ENCODE data around the gene LPP. TPM values are rescaled to one million over a fixed set of nuclear protein-coding genes. Genes with fewer than 3 reads are reported as not detected.

The LPP gene
- total RNA-seq, 1 donor from 2014 or later: 184 TPM

DNA sequence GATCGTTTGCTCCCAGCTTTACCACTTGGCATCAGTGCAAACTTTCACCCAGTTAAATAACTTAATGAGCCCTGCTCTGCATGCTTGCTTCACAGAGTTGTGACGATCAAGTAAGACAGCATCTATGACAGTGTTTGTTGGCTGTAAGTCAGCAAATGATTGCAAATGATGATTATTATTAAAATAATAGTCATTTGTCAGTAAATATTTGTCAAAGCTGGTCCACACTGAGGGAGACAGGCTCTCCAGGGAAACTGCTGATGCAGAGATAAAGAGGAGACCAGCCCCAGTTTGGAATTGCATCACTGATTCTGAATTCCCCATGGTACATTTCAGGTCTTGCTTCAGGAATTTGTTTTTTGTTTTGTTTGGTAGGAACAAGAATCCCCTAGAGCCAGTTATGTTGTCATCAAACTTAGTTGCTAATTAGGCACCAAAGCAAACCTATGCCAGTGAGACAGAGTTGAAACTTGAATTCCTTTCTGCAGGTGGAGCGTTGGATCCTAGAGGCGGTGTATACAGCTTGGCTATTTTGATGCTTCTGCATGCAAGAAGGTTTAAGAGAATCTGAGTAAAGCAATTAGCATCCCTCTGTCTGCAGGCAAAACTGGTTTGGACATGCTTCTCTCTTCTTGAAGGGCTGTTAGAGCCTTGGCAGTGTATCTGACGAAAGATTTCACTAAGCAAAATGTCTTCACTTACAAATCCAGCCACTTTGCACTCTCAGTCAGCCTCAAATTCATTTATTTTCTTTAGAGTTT lies 679.2 kb downstream of the LPP start:
- Mint-ChIP-seq H3K27ac (ENCODE audit: unreplicated experiment) (no peak overlapping the region), H3K36me3 (ENCODE audit: unreplicated experiment) (no peaks in the 10 kb centered on the region), H3K4me3 (ENCODE audit: unreplicated experiment) (no peak overlapping the region), H3K9me3 (ENCODE audit: unreplicated experiment) (no peaks in the 10 kb centered on the region), H3K27me3 (ENCODE audit: unreplicated experiment) (no peaks in the 10 kb centered on the region), H3K4me1 (ENCODE audit: unreplicated experiment) (peaks cover 33% of the 10 kb centered on the region)
- TF ChIP-seq, protein P1, sequence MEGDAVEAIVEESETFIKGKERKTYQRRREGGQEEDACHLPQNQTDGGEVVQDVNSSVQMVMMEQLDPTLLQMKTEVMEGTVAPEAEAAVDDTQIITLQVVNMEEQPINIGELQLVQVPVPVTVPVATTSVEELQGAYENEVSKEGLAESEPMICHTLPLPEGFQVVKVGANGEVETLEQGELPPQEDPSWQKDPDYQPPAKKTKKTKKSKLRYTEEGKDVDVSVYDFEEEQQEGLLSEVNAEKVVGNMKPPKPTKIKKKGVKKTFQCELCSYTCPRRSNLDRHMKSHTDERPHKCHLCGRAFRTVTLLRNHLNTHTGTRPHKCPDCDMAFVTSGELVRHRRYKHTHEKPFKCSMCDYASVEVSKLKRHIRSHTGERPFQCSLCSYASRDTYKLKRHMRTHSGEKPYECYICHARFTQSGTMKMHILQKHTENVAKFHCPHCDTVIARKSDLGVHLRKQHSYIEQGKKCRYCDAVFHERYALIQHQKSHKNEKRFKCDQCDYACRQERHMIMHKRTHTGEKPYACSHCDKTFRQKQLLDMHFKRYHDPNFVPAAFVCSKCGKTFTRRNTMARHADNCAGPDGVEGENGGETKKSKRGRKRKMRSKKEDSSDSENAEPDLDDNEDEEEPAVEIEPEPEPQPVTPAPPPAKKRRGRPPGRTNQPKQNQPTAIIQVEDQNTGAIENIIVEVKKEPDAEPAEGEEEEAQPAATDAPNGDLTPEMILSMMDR (IDR thresholded peaks at IDR 0.05): no peak
- no peak for DNase-seq (ENCODE audit: extremely low spot score, unreplicated experiment)

DNA sequence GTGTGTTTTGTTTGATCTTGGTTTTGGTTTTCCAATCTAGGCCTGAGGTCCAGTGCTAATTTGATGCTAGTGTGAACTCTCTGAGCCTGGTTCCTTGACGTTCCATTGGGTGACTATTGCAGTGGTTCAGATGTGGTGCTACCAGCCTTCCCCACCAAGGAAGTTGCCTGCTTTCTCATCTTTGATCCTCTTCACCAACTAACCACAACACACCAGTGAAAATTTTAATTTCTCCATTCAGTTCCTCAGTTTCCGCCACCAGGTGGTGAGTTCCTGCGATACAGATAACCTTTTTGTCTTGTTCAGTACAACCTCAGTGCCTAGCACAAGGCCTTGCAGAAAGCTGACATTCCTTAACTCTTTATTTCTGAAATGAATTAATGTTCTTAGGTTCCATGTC lies 680.4 kb downstream of the LPP start:
- TF ChIP-seq, protein P1 (IDR thresholded peaks at IDR 0.05): no peak
- no peak overlapping the region for H3K27ac Mint-ChIP-seq (ENCODE audit: unreplicated experiment)
- H3K9me3 Mint-ChIP-seq (ENCODE audit: unreplicated experiment): no peaks in the 10 kb centered on the region
- H3K4me3 Mint-ChIP-seq (ENCODE audit: unreplicated experiment): no peak overlapping the region
- H3K36me3 Mint-ChIP-seq (ENCODE audit: unreplicated experiment): no peaks in the 10 kb centered on the region
- DNase-seq (ENCODE audit: extremely low spot score, unreplicated experiment): no peak
- peaks cover 33% of the 10 kb centered on the region for H3K4me1 Mint-ChIP-seq (ENCODE audit: unreplicated experiment)
- no peaks in the 10 kb centered on the region for H3K27me3 Mint-ChIP-seq (ENCODE audit: unreplicated experiment)

DNA sequence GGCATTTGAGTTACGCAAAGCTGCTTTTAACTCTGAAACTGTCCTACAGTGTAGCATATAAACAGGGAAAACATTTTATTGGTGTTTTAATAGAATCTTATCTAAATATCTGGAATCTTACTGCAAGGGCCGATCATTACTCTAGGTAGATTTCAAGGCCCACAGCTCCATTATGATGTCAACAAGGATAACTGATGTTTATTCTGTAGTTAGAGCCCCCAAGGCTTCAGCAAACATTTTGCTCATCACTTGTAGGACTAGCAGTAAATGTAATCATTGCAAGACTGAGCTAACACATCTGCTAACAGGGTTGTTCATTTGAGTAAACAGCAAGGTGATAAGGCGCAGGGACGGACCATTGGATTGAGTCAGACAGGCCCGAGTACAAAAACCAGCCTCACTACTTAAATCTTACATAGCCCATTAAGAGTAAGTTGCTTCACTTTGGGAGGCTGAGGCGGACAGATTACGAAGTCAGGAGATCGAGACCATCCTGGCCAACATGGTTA lies 685.3 kb downstream of the LPP start:
- no peaks in the 10 kb centered on the region for H3K9me3 Mint-ChIP-seq (ENCODE audit: unreplicated experiment)
- H3K4me1 Mint-ChIP-seq (ENCODE audit: unreplicated experiment): peaks cover 28% of the 10 kb centered on the region
- peaks cover 6% of the 10 kb centered on the region for H3K36me3 Mint-ChIP-seq (ENCODE audit: unreplicated experiment)
- H3K27ac Mint-ChIP-seq (ENCODE audit: unreplicated experiment): no peak overlapping the region
- TF ChIP-seq, protein P1 (IDR thresholded peaks at IDR 0.05): no peak
- no peak overlapping the region for H3K4me3 Mint-ChIP-seq (ENCODE audit: unreplicated experiment)
- DNase-seq (ENCODE audit: extremely low spot score, unreplicated experiment): no peak
- H3K27me3 Mint-ChIP-seq (ENCODE audit: unreplicated experiment): no peaks in the 10 kb centered on the region

DNA sequence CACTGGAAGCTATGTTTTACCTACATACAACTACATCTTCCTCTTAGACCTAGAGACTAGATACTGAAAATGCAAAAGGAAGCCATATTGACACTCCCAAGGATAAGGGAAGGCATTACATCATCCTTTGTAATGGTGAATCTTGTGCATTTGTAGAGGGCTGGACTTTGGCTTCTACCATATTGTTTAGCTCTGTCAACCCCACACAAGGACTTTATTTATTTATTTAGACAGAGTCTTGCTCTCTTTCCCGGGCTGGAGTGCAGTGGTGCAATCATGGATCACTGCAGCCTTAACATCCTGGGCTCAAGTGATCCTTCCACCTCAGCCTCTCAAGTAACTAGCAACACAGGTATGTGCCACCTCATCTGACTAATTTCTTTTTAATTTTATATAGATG lies 686.3 kb downstream of the LPP start:
- no peak for DNase-seq (ENCODE audit: extremely low spot score, unreplicated experiment)
- no peaks in the 10 kb centered on the region for H3K9me3 Mint-ChIP-seq (ENCODE audit: unreplicated experiment)
- TF ChIP-seq, protein P1 (IDR thresholded peaks at IDR 0.05): no peak
- peaks cover 28% of the 10 kb centered on the region for H3K4me1 Mint-ChIP-seq (ENCODE audit: unreplicated experiment)
- no peak overlapping the region for H3K27ac Mint-ChIP-seq (ENCODE audit: unreplicated experiment)
- no peak overlapping the region for H3K4me3 Mint-ChIP-seq (ENCODE audit: unreplicated experiment)
- peaks cover 6% of the 10 kb centered on the region for H3K36me3 Mint-ChIP-seq (ENCODE audit: unreplicated experiment)
- no peaks in the 10 kb centered on the region for H3K27me3 Mint-ChIP-seq (ENCODE audit: unreplicated experiment)

DNA sequence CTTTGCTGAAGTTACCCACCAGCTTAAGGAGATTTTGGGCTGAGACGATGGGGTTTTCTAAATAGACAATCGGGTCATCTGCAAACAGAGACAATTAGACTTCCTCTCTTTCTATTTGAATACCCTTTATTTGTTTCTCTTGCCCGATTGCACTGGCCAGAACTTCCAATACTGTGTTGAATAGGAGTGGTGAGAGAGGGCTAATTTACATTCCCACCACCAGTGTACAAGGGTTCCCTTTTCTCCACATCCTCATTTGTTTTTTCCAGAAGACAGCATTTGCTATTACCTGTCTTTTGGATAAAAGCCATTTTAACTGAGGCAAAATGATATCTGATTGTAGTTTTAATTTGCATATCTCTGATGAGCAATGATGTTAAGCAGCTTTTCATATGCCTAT lies 687.9 kb downstream of the LPP start:
- no peak overlapping the region for H3K27ac Mint-ChIP-seq (ENCODE audit: unreplicated experiment)
- peaks cover 14% of the 10 kb centered on the region for H3K4me1 Mint-ChIP-seq (ENCODE audit: unreplicated experiment)
- no peaks in the 10 kb centered on the region for H3K27me3 Mint-ChIP-seq (ENCODE audit: unreplicated experiment)
- no peak overlapping the region for H3K4me3 Mint-ChIP-seq (ENCODE audit: unreplicated experiment)
- DNase-seq (ENCODE audit: extremely low spot score, unreplicated experiment): no peak
- TF ChIP-seq, protein P1 (IDR thresholded peaks at IDR 0.05): no peak
- H3K36me3 Mint-ChIP-seq (ENCODE audit: unreplicated experiment): peaks cover 6% of the 10 kb centered on the region
- H3K9me3 Mint-ChIP-seq (ENCODE audit: unreplicated experiment): no peaks in the 10 kb centered on the region

Data from osteocyte (in vitro differentiated cells).